NCI-H1417 (cell line): ENCODE data around the gene MRPL49.
"Not testable (repeated sequence)": the region's sequence is repeated elsewhere in the genome, so short reads cannot be mapped to it uniquely, and the experiment has no call there.

Experiments
- DNase-seq, 3 experiments: peaks; one replicate each; lab custom pipeline; 2025; lab: John Stamatoyannopoulos, UW

The MRPL49 gene

GRCh38 chr11:65165410-65166317 lies 43.5 kb downstream of the MRPL49 start:
- no peak for DNase-seq

GRCh38 chr11:65166893-65167292 lies 44.8 kb downstream of the MRPL49 start:
- DNase-seq: no peak

GRCh38 chr11:65167656-65168055 lies 45.5 kb downstream of the MRPL49 start:
- no peak for DNase-seq

- DNase-seq: no peak
Observed at GRCh38 chr11:65169164-65169641, 47.1 kb downstream of the MRPL49 start.

GRCh38 chr11:65170058-65170534 lies 48.0 kb downstream of the MRPL49 start, which contains the start of gene SPDYC:
SPDYC (plus strand) TSS chr11:65170233; CDS start chr11:65171358, 1,125 bp downstream.
- DNase-seq: no peak

GRCh38 chr11:65172600-65172999 lies 50.5 kb downstream of the MRPL49 start:
- DNase-seq: no peak

GRCh38 chr11:65174571-65175010 lies 52.5 kb downstream of the MRPL49 start:
- DNase-seq: not testable (repeated sequence)
